Measurements from ENCODE around the gene IMP4. TPM values are rescaled to one million over a fixed set of nuclear protein-coding genes. Genes with fewer than 3 reads are reported as not detected.

IMP4 gene
- total and polyA plus RNA-seq, 2 of the 8 experiments (the other 6 are each of a cell fraction or from before 2014, with no cell fraction given) = 96.8 to 194 TPM

DNA sequence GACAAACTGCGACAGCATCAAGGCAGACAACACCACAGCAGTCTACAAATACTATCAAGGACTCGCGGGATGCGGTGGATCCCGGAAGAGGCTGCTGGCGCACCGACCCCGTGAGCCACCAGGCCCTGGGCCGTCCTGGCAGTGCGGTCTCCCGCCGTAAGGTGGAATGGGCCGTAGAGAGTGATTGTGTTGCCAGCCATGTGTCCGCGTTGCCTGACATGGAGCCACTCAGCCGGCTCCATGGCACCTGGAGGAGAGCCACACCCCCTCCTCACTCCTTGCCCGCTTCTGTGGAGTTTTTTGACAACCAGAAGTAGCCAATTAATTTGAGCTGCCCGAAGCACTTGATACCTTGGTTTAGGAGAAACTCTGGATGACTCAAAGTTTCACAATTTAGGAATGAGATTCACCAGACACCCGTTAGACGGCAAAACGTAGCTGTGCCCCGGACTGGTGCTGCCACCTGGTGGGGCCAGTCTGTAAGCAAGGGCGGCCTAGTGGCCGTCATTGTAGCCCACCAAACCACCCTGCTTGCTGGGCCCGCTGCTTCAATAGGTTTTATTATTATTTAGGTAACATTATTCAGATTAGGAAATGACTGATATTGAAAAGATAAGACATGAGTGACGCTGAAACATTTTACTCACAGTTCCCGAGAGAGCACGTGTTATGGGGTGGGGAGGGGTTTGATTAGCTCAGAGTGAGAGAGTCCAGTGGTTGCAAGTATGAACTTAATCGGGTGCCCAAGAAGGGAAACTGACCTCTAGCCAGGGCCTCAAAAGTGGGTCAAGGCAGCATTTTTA, 10.2 kb upstream of the IMP4 start (continued):
- no peak for TF ChIP-seq HDAC2 (IDR thresholded peaks at IDR 0.05; ENCODE audit: borderline replicate concordance in 1 of 2, low read depth in 2 of 2, low read length in 2 of 2)
- no peak for TF ChIP-seq EP300 (IDR thresholded peaks at IDR 0.05; ENCODE audit: borderline replicate concordance in 1 of 2, low read depth in 2 of 2, low read length in 2 of 2)
- no peak for TF ChIP-seq ASH2L (IDR thresholded peaks at IDR 0.05; ENCODE audit: low read length)
- no peak; the same call in 1 of the 2 replicates for TF ChIP-seq SP4 (IDR thresholded peaks at IDR 0.05; ENCODE audit: low read length)
- TF ChIP-seq ATF3 (IDR thresholded peaks at IDR 0.05; ENCODE audit: insufficient read depth, low read depth, low read length) = no peak
- no peak for TF ChIP-seq EZH2 (IDR thresholded peaks at IDR 0.05; ENCODE audit: low read depth, low read length, severe bottlenecking)
- no peak for TF ChIP-seq MAFK (IDR thresholded peaks at IDR 0.05; ENCODE audit: low read depth, low read length)
- TF ChIP-seq GABPA (IDR thresholded peaks at IDR 0.05; ENCODE audit: borderline replicate concordance, insufficient read depth, low read length) = no peak
- TF ChIP-seq RAD21 (IDR thresholded peaks at IDR 0.05 in 1 of 2, conservative IDR thresholded peaks at IDR 0.05 in 1 of 2; ENCODE audit: low read depth in 2 of 2, low read length in 2 of 2) = peak; percentile 94 to 95
- no peak for TF ChIP-seq TBP (IDR thresholded peaks at IDR 0.05; ENCODE audit: low read depth, low read length)
- TF ChIP-seq PHF8 (conservative IDR thresholded peaks at IDR 0.05; ENCODE audit: low read depth, low read length) = no peak
- TF ChIP-seq, protein P1, sequence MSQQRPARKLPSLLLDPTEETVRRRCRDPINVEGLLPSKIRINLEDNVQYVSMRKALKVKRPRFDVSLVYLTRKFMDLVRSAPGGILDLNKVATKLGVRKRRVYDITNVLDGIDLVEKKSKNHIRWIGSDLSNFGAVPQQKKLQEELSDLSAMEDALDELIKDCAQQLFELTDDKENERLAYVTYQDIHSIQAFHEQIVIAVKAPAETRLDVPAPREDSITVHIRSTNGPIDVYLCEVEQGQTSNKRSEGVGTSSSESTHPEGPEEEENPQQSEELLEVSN (IDR thresholded peaks at IDR 0.05) = peak; percentile 85
- TF ChIP-seq RXRA (IDR thresholded peaks at IDR 0.05; ENCODE audit: insufficient read depth, low read depth, low read length) = no peak
- no peak for TF ChIP-seq HDAC6 (IDR thresholded peaks at IDR 0.05; ENCODE audit: low read depth, low read length)
- no peak for TF ChIP-seq TEAD4 (IDR thresholded peaks at IDR 0.05; ENCODE audit: low read depth, low read length)
- no peak for TF ChIP-seq SRF (IDR thresholded peaks at IDR 0.05; ENCODE audit: low read depth, low read length)
- TF ChIP-seq TAF7 (optimal IDR thresholded peaks at IDR 0.05; ENCODE audit: borderline replicate concordance, low read depth, low read length) = no peak
- TF ChIP-seq ATF2 (IDR thresholded peaks at IDR 0.05; ENCODE audit: low read length) = no peak
- TF ChIP-seq CHD2 (IDR thresholded peaks at IDR 0.05; ENCODE audit: low read length) = no peak
- TF ChIP-seq EGR1 (IDR thresholded peaks at IDR 0.05; ENCODE audit: borderline replicate concordance, low read depth, low read length) = no peak

All from H1 (cell line).